Measurements from ENCODE around the gene ABCF3. TPM values are rescaled to one million over a fixed set of nuclear protein-coding genes. Genes with fewer than 3 reads are reported as not detected.
A peak's percentile ranks its signal among the peaks of the same experiment; 100 is the strongest.

ABCF3 gene
- total RNA-seq, 1 donor from 2014 or later = 50.1 TPM

DNA sequence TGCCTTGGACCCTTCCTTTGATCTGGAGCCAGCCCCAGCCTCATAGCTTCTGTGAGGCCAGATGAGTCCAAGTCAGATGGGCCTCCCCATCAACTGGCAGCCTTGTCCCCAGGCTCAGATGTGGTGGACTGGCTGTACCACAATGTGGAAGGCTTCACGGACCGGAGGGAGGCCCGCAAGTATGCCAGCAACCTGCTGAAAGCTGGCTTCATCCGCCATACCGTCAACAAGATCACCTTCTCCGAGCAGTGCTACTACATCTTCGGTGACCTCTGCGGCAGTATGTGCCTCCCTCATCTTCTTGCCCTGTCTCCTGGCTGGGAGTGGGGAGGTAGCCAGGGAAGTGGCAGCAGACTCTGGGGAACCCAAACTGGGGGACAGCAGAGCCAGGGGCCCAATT lies 18.2 kb upstream of the ABCF3 start:
- no peak for DNase-seq (ENCODE audit: low read depth)

DNA sequence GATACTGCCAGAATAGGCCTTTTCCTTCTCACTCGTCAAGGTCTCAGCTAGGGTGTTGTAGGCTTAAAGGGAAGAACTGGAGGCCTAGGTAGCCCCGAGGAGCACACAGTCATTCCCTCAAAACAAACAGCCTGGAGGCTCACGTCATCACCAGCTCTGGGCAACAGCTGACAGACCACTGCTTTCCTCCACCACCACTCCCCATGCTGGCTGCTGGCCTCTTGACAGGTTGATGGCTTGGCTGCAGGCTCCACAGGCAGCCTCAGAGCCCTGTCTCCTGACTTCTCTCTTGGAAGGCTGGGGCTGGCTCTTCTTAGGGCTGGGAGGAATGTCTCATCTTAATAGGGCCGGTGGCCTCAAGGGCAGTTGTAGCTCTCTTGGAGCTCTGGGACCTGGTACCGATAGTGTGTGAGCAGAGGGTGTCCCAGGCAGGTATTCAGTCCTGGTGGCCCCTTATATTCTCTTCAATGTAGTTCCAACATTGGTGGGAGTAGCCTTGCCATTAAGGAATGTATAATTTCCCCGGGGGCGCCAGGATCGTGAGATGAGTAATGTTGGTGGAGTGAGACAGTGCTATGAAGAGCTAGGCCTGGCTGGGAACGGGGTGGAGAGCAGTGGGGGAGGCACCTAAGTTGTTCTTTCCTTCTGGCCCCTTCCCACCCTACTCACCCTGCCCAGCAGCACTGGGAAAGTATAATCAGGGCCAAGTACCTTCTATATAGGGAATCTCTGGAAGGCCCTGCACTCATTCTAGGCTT lies 17.5 kb upstream of the ABCF3 start:
- peak; percentile 96 for DNase-seq (ENCODE audit: low read depth)

DNA sequence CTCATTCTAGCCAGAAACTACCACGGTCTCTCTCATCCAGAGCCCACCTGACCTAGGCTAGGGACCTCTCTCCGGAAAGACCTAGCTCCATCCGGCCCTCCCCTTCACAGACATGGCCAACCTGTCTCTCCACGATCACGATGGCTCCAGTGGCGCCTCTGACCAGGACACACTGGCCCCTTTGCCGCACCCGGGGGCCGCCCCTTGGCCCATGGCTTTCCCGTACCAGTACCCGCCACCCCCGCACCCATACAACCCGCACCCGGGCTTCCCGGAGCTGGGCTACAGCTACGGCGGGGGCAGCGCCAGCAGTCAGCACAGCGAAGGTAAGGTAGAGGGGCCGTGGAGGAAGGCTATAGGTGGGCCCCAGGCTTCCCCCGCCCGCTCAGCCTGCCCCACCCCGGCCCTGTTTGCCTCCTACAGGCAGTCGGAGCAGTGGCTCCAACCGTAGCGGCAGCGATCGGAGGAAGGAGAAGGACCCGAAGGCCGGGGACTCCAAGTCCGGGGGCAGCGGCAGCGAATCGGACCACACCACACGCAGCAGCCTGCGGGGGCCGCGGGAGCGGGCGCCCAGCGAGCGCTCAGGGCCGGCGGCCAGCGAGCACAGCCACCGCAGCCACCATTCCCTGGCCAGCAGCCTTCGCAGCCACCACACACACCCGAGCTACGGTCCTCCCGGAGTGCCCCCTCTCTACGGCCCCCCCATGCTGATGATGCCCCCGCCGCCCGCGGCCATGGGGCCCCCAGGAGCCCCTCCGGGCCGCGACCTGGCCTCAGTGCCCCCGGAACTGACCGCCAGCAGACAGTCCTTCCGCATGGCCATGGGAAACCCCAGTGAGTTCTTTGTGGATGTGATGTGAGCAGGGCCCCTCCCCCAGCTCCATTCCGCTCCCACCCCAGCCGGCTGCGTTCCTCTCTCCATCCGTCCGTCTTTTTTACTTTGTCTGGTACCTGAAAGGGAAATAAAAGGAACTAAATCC lies 15.8 kb upstream of the ABCF3 start:
- no peak for DNase-seq (ENCODE audit: low read depth)

DNA sequence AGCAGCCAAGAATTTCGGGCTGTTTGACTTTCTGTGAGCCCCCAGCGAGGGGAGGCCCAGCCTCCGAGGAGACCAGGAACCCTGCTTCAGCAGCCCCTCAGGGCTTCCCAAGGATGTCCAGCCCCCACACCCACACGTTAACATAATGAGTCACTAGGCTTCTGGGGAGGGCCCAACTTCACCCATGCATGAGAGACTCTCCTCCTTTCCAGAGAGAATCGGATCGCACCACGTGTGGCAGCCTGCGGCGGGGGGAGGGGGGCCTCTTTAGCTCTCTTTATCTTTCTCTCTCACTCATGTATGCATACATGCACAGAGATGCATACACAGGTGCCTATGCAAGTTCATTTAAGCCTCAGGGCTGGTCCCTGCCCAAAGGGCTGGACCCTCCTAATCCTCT lies 14.4 kb upstream of the ABCF3 start:
- DNase-seq (ENCODE audit: low read depth) = no peak

DNA sequence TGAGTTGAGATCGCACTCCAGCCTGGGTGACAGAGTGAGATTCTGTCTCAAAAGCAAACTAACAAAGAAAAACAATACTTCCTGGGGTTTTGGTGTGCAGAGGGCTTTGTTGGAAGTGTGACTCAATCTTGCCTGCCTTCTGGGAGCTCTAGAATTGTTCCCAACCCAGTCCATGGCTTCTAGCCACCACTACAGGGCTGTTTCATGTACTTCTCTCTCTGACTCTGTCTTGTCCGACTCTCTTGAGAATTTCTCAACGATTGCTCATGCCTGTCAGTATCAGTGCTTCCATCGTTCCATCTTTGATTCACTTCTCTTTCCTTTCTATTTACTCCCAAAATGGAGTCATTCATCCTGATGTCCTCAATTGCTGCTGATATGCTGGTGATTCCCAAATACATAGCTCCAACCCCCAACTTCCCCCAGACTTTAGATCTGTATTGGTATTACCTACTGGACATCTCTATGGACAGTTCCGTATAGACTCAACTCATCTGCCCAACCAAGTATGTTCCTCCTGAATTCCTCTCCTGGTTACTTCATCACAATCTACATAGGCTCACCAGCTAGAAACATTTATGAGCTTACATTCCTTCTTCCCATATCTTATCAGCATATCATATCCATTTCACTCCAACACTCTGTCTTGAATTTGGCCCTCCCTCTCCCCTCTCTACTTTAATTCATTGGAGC lies 13.2 kb upstream of the ABCF3 start:
- DNase-seq (ENCODE audit: low read depth) = peak; percentile 68

DNA sequence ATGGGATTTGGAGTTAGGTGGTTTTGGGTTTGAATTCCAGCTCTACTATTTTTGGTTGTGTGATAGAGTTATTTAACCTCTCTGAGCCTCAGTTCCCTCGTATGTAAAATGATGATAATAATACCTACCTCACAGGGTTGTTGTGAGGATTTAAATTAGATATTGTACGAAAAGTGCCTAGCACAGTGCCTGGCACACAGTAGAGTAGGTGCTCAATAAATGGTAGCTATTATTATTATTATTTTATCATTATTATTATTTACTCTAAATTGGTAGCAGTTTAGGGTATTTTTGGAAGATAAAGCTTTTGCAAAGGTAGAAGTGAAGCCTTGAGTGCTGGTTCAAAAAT lies 12.7 kb upstream of the ABCF3 start:
- DNase-seq (ENCODE audit: low read depth) = no peak

DNA sequence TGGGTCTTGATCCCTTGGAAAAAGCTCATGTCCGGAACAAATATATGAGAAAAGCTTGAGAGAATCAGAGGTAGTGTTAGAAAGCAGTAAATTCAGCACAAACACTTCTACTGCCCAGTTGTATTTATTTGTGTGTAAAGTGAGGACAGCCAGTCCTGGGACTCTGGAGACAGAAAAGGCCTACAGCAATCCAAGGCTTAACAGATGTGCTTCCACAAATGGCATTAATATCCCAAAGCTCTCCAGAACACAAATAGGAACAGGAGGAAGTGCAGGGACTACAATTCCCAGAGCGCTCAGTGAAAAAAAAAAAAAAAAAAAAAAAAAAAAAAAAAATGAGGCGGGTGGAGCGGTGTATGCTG lies 11.7 kb upstream of the ABCF3 start:
- DNase-seq (ENCODE audit: low read depth) = no peak

DNA sequence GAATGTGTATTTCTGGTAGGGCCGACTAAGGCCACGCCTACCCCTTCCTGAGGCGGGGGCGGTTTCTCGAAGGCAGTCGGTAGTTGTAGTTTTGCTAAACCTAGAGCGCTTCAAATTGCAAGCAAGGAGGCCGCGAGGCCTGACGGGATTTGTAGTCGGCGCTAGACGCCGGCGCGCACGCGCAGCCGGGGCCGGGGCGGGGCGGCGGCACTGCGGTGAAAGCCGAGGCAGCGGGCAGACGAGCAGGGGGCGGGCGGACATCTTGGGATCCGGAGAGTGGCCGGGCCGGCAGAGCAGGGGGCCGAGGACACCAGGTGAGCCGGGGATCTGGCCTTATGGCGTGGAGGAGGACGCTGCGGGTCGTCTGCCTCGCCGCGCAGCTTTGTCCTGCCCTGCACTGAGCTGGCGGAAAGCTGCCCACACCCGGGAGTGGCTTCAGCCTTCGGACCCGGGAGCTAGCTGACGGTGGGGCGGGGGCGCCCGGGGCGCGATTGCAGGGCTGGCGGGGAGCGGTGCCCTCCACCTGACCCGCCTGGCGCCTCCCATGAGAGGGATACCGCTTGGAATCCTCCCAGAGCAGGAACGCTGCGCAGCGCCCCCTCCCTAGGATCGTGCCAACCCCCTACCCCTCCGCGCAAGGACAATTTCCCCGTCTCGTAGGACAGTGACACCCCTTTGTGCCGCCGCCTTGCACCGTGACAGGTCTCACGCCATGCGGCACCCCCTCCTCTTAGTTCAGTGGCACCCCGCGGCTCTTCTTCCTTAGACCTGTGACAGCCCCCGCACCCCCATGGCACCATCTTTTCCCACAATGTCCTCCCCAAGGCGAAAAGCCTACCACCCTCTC lies 11.1 kb upstream of the ABCF3 start, which contains the start of gene AP2M1:
Gene AP2M1 (plus strand): TSS at position 210 of the 847 bp plus-strand sequence. CDS start 2,139 bp downstream, outside the sequence.
- peak; percentile 99 for DNase-seq (ENCODE audit: low read depth)

DNA sequence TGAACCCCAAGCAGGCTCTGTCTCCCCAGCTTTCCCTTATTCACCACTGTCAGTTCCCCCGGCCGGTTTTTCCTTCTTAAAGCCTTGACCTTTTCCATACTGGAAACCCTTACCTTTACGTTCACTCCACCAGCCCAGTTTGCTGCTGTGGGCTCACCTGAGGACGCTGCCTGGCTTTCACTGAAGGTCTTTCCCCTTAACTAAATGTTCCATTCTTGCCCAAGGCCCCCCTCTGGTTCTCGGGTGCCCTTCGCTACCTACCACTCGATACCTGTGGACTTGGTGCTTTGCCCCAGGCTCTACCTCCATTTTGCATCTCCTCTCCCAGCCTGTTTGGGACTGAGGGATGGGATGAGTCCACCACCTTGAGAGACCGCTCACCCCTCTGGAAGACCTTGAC lies 10.5 kb upstream of the ABCF3 start:
- no peak for DNase-seq (ENCODE audit: low read depth)

DNA sequence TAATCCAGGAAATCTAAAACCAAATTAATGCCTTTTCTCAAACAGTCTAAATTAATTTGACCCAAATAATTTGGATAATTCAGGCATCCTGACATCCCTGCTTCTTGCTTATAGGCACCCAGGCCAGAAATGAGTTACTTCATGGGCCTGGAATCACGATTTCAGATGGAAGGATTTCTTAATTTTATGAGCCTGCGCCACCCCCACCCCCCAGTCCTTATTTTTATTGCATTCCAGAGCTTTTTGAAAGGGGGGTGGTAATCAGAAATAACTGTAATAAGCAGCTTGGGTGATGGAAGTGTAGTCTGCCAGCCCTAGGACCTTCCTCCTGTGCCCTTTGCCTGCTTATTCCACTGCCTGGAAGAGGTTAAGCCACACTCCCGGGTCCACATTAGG lies 10.0 kb upstream of the ABCF3 start:
- no peak for DNase-seq (ENCODE audit: low read depth)

DNA sequence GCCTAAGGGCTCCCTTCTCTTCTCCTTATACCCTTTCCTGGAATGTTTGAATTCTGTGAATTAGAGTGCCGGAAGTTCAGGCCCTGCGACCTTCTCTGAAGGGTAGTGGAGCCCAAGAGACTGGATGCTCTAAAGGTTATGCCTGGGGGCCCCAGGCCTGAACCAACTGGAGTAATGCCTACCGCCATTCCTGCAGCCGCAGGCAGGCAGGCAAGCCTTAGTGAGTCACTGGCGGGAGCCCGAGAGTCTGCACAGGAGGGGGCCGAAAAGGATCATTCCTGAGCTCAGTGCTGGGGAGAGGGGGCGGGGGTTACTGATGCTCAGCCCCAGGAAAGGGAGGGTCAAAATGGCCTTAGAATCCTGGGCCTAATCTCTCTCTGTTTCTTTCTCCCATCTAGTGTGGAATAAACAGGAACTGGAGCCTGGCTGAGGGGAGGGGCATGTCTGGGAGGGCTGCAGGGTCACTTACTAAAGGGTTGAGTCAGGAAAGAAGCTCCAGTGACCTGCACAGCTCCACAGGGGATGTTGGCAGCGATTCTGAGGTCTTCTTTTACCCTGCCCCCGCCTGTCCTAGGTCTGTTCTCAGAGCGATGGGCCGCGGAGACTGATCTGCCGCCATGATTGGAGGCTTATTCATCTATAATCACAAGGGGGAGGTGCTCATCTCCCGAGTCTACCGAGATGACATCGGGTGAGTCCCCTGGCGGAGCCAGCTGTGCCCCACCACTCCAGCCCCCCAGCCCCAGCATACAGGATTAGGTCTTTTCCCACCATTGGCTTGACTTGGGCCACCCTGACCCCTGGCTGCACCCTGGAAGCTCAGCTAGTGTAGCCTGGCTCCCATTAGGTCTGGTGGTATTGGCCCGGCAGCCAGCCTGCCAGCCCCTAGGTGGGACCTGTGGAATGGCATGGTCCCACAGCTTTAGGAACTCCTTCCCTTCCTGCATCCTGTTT lies 9.3 kb upstream of the ABCF3 start:
- peak; percentile 92 for DNase-seq (ENCODE audit: low read depth)

DNA sequence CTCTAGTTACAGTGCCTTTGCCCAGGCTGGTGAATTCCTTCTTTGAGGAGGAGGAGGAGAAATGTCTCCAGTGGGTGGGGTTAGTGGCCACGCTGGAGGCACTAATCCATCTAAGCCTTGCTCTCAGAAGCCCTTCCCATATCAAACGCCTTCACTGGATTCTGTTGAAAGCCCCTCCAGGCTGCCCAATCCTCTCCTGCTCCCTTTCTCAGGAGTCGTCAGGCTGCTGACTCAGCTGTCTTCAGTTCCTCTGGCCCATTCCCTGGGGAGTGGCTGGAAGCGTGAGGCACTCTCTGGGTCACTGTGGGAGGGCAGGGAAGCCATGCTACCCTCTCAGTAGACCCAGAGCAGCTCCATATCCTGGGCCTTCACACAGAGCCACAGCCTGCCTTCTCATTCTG lies 8.7 kb upstream of the ABCF3 start:
- DNase-seq (ENCODE audit: low read depth) = peak; percentile 55

DNA sequence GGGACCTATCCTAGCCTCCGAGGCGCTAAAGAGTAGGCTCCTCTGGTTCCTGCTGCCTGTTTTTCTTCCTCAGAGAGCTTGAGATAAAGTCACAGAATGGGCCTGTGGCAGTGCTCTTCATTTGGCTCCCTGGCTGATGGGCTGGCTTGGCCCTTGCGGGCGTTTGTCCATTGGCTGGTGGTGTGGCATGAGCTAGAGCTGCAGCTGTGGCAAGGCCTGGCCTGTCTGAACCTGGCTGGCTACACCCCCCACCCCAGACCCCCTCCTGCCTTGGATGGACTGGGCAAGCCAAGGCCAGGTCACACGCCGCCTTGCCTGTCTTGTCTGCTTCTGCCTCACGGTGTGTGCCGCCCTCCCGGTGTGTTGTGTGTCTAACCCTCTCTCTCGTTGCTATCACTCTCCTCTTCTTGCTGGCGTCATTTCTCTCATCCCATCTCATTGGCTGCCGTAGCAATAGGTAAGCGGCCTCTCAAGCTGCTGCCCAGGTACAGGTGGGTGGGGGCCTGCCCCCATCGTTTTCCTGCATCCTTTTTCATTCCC lies 8.2 kb upstream of the ABCF3 start:
- DNase-seq (ENCODE audit: low read depth) = no peak

DNA sequence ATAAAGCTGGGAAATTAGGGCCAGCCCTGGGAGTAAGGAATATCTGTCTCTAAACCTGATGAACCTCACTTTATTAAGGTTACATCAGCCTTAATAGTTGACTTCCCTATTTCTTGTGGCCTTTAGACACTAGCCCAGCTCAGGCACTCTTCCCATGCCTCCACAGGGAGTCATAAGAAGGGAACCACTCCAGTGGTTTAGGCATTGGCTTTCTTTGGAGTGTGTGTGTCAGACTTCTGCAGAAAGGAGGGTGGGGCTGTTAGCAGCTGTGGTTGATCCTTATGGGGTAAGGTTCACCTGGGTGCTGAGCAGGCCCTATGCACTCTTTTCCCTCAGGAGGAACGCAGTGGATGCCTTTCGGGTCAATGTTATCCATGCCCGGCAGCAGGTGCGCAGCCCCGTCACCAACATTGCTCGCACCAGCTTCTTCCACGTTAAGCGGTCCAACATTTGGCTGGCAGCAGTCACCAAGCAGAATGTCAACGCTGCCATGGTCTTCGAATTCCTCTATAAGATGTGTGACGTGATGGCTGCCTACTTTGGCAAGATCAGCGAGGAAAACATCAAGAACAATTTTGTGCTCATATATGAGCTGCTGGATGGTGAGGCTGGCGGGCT lies 7.4 kb upstream of the ABCF3 start:
- DNase-seq (ENCODE audit: low read depth) = peak; percentile 64

DNA sequence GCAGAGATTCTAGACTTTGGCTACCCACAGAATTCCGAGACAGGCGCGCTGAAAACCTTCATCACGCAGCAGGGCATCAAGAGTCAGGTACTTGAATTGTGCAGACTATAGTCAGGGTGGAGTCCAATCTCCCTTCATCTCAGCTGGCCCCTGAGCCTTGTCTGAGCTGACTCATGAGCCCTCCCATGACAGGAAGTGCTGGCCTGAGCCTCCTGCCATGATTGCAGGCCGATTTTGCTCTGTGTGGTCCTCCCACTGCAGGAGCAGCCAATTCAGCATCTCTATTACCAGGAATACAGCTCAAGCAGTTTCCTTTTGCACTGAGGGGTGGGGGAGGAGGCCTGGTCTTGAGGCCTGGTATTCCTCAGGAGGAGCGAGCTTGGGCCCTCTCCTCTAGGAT lies 5.8 kb upstream of the ABCF3 start:
- DNase-seq (ENCODE audit: low read depth) = no peak

DNA sequence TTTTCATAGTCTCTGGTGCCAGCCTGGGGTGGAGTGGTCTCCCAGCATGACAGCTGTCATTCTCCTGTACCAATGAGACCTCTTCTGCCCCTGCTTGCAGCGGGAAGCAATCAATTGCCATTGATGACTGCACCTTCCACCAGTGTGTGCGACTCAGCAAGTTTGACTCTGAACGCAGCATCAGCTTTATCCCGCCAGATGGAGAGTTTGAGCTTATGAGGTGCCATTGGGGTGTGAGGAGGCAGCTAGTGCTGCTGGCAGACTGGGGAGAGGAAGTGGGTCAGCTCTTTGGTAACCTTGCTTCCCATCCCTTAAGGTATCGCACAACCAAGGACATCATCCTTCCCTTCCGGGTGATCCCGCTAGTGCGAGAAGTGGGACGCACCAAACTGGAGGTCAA lies 4.4 kb upstream of the ABCF3 start:
- DNase-seq (ENCODE audit: low read depth) = no peak

DNA sequence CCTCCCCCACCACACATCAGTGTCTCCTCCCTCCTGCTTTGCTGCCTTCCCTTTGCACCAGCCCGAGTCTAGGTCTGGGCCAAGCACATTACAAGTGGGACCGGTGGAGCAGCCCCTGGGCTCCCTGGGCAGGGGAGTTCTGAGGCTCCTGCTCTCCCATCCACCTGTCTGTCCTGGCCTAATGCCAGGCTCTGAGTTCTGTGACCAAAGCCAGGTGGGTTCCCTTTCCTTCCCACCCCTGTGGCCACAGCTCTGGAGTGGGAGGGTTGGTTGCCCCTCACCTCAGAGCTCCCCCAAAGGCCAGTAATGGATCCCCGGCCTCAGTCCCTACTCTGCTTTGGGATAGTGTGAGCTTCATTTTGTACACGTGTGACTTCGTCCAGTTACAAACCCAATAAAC lies 2.3 kb upstream of the ABCF3 start:
- DNase-seq (ENCODE audit: low read depth) = no peak

DNA sequence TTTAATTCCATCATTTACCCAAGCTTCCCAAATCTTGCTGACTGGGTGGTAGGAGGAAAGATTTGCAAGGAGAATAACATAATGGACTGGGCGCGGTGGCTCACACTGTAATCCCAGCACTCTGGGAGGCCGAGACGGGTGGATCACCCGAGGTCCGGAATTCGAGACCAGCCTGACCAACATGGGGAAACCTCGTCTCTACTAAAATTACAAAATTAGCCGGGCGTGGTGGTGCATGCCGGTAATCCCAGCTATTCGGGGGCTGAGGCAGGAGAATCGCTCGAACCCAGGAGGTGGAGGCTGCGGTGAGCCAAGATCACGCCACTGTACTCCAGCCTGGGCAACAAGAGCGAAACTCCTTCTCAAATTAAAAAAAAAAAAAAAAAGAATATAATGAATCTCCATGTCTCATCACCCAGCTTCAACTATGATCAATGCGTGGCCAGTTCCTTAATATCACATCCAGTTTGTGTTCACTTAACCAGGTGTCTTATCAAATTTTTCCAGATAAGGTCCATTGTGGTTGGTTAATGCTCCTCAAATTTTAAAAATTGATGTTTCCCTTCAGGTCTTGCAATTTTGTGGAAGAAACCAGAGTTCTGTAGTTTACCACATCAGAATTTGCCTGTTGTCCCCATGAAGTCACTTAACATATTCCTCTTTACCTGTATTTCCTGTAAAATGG lies 1.3 kb upstream of the ABCF3 start:
- no peak for DNase-seq (ENCODE audit: low read depth)

Data from myocyte (in vitro differentiated cells).